ENCODE results near the gene KIF5A. TPM values are rescaled to one million over a fixed set of nuclear protein-coding genes. Genes with fewer than 3 reads are reported as not detected.
"Not testable (repeated sequence)": the region's sequence is repeated elsewhere in the genome, so short reads cannot be mapped to it uniquely, and the experiment has no call there.

The KIF5A gene
- total RNA-seq, 2 experiments from 2014 or later: 1.3 to 1.4 TPM

DNA sequence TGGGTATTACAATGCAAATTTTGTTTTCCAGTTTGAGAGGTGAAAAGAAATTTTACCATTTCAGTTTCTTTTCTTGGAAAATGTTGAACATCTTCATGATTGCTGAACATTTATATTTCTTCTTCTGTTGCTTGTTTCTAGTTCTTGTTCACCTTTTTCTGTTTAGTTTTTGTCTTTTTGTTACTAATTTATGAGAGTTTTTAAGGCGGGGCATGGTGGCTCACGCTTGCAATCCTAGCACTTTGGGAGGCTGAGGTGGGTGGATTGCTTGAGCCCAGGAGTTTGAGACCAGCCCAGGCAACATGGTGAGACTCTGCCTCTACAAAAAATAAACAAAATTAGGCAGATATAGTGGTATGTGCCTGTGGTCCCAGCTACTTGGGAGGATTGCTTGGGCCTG lies 10.7 kb downstream of the KIF5A start:
- Mint-ChIP-seq H3K27ac (no peak overlapping the region), H3K4me3 (no peak overlapping the region), H3K9me3 (ENCODE audit: low read depth) (no peaks in the 10 kb centered on the region), H3K4me1 (no peaks in the 10 kb centered on the region), H3K36me3 (ENCODE audit: low read depth) (no peaks in the 10 kb centered on the region), H3K27me3 (peaks cover 5% of the 10 kb centered on the region)
- intact Hi-C loops (cut with DNase I, micrococcal nuclease): no loop called here
- ATAC-seq (no peak), DNase-seq (no peak)
- CTCF ChIA-PET: no interaction called here
- POLR2A ChIA-PET: no interaction called here

GRCh38 chr12:57561117-57561516 lies 11.3 kb downstream of the KIF5A start:
- H3K4me3 Mint-ChIP-seq; intact Hi-C loops (cut with DNase I, micrococcal nuclease); ATAC-seq; H3K36me3 Mint-ChIP-seq (ENCODE audit: low read depth); H3K27ac Mint-ChIP-seq; H3K9me3 Mint-ChIP-seq (ENCODE audit: low read depth); POLR2A ChIA-PET; DNase-seq; H3K27me3 Mint-ChIP-seq; H3K4me1 Mint-ChIP-seq: not testable (repeated sequence)
- CTCF ChIA-PET: interaction anchor here (0.7 to 1.0 kb wide), 2 partner anchors 14 to 272 kb away, joined by 3 read pairs; no protein-coding TSS in a partner anchor

DNA sequence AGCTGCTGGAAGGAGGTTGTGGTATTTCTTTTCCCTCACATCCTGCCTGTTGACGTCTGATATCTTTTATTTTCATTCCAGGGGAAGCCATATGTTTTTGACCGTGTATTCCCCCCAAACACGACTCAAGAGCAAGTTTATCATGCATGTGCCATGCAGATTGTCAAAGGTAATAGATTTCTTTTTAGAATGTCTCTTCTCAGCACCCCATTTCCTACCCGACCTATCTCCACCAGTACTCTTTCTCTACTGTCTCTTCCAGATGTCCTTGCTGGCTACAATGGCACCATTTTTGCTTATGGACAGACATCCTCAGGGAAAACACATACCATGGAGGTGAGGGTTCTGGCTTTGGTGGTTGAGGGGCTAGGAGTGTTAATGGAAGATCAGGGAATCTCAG lies 13.5 kb downstream of the KIF5A start:
- ChIA-PET POLR2A (no interaction called here), CTCF (interaction anchor here (1.3 to 1.6 kb wide), 2 partner anchors 12 to 43 kb away, joined by 3 to 4 read pairs; no protein-coding TSS in a partner anchor)
- H3K36me3 Mint-ChIP-seq (ENCODE audit: low read depth): no peaks in the 10 kb centered on the region
- H3K27ac Mint-ChIP-seq: no peak overlapping the region
- intact Hi-C loops (cut with DNase I, micrococcal nuclease): no loop called here
- ATAC-seq (no peak), DNase-seq (no peak)
- no peaks in the 10 kb centered on the region for H3K4me1 Mint-ChIP-seq
- H3K27me3 Mint-ChIP-seq: peaks cover 5% of the 10 kb centered on the region
- H3K4me3 Mint-ChIP-seq: no peak overlapping the region
- H3K9me3 Mint-ChIP-seq (ENCODE audit: low read depth): no peaks in the 10 kb centered on the region

DNA sequence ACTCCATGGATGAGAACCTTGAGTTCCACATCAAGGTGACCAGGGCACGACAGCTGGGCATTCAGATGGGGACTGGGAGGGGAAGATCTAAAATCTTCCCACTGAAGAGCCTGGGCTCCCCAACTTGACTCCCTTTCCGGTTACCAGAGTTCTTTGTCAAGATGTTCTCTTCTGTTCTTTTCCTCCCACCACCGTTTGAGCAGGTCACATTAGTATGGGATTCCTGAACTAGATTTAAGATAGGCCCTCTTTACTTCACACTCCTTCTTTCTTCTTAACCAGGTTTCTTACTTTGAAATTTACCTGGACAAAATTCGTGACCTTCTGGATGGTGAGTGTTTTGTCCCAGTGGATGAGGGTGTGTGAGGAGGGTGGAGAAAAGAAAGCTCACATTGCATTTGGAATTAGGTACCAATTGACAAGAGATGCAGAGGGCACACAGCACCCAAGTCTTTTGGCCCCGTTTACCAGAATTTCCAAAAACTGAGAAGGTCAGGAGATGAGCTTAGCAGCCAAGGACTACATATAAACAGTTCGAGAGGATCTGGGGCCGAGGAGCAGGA lies 14.4 kb downstream of the KIF5A start:
- no peaks in the 10 kb centered on the region for H3K9me3 Mint-ChIP-seq (ENCODE audit: low read depth)
- no peak for DNase-seq
- ChIA-PET POLR2A (no interaction called here), CTCF (interaction anchor here (0.6 to 1.6 kb wide), 5 partner anchors 11 to 92 kb away, joined by 3 to 5 read pairs (median 3); no protein-coding TSS in a partner anchor)
- H3K36me3 Mint-ChIP-seq (ENCODE audit: low read depth): no peaks in the 10 kb centered on the region
- H3K4me1 Mint-ChIP-seq: no peaks in the 10 kb centered on the region
- intact Hi-C loops (cut with DNase I, micrococcal nuclease): no loop called here
- no peak overlapping the region for H3K4me3 Mint-ChIP-seq
- H3K27me3 Mint-ChIP-seq: peaks cover 5% of the 10 kb centered on the region
- no peak overlapping the region for H3K27ac Mint-ChIP-seq
- ATAC-seq: no peak

DNA sequence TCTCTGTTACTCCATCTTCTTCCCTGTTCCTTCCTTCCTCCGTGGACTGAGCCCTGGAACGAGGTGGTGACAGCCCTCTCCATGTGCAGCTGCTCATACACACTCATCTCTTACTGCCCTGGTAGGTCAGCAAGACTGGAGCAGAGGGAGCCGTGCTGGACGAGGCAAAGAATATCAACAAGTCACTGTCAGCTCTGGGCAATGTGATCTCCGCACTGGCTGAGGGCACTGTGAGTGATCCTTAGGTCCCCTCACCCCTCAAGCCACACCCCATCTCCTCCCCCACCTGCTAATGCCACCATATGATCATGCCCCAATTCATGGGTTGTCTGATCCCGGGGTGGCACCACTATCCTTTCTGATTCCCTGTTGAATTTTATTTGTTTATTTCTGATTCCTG lies 19.0 kb downstream of the KIF5A start:
- H3K4me3 Mint-ChIP-seq: no peak overlapping the region
- no peak overlapping the region for H3K27ac Mint-ChIP-seq
- H3K36me3 Mint-ChIP-seq (ENCODE audit: low read depth): no peaks in the 10 kb centered on the region
- H3K9me3 Mint-ChIP-seq (ENCODE audit: low read depth): no peaks in the 10 kb centered on the region
- CTCF ChIA-PET: no interaction called here
- DNase-seq (no peak), ATAC-seq (no peak)
- no peaks in the 10 kb centered on the region for H3K4me1 Mint-ChIP-seq
- H3K27me3 Mint-ChIP-seq: peaks cover 5% of the 10 kb centered on the region
- intact Hi-C loops (cut with DNase I, micrococcal nuclease): no loop called here
- POLR2A ChIA-PET: no interaction called here

DNA sequence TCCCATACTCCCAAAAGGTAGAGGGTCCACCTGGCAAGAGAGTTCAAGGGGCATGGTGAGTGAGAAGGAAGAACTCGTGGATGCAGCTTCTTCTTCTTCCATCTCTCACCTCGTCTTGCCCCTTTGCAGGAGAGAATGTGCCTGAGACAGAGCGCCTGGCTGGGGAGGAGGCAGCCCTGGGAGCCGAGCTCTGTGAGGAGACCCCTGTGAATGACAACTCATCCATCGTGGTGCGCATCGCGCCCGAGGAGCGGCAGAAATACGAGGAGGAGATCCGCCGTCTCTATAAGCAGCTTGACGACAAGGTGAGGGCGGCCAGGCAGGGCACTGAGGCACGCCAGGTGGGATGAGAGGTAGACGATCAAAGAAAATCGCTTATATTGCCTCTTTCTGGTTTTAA lies 20.0 kb downstream of the KIF5A start:
- ATAC-seq: no peak
- no peak overlapping the region for H3K27ac Mint-ChIP-seq
- ChIA-PET CTCF (no interaction called here), POLR2A (no interaction called here)
- intact Hi-C loops (cut with DNase I, micrococcal nuclease): no loop called here
- DNase-seq: no peak
- H3K4me1 Mint-ChIP-seq: no peaks in the 10 kb centered on the region
- H3K36me3 Mint-ChIP-seq (ENCODE audit: low read depth): no peaks in the 10 kb centered on the region
- peaks cover under 1% of the 10 kb centered on the region for H3K27me3 Mint-ChIP-seq
- no peaks in the 10 kb centered on the region for H3K9me3 Mint-ChIP-seq (ENCODE audit: low read depth)
- H3K4me3 Mint-ChIP-seq: no peak overlapping the region

DNA sequence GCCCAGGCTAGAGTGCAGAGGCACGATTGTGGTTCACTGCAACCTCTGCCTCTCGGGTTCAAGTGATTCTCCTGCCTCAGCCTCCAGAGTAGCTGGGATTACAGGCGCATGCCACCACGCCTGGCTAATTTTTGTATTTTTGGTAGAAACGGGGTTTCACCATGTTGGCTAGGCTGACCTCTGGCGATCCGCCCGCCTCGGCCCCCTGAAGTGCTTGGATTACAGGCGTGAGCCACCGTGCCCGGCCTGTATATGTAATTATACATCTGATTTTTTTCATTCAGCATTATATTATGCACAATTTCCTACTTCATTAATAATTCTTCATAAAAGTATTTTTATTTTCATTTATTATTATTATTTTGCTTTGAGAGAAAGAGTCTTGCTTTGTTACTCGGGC lies 20.6 kb downstream of the KIF5A start:
- H3K9me3 Mint-ChIP-seq (ENCODE audit: low read depth); H3K27me3 Mint-ChIP-seq; H3K4me3 Mint-ChIP-seq; H3K4me1 Mint-ChIP-seq; H3K36me3 Mint-ChIP-seq (ENCODE audit: low read depth); H3K27ac Mint-ChIP-seq; POLR2A ChIA-PET; DNase-seq; ATAC-seq; intact Hi-C loops (cut with DNase I, micrococcal nuclease): not testable (repeated sequence)
- CTCF ChIA-PET: interaction anchor here (0.8 to 1.2 kb wide), 3 partner anchors 63 to 189 kb away, joined by 3 to 9 read pairs (median 3); partner anchors contain the start of genes B4GALNT1 and GLI1

GRCh38 chr12:57571926-57572762 lies 22.3 kb downstream of the KIF5A start:
- Mint-ChIP-seq H3K4me3 (no peak overlapping the region), H3K27me3 (no peaks in the 10 kb centered on the region), H3K9me3 (ENCODE audit: low read depth) (no peaks in the 10 kb centered on the region), H3K27ac (no peak overlapping the region), H3K36me3 (ENCODE audit: low read depth) (no peaks in the 10 kb centered on the region), H3K4me1 (no peaks in the 10 kb centered on the region)
- no peak for ATAC-seq
- intact Hi-C loops (cut with DNase I, micrococcal nuclease): no loop called here
- no peak for DNase-seq
- POLR2A ChIA-PET: no interaction called here
- CTCF ChIA-PET: interaction anchor here (0.7 to 3.6 kb wide), 7 partner anchors 11 to 113 kb away, joined by 3 to 23 read pairs (median 3); partner anchors contain the start of gene GLI1

- no peaks in the 10 kb centered on the region for H3K36me3 Mint-ChIP-seq (ENCODE audit: low read depth)
- CTCF ChIA-PET: interaction anchor here (0.7 to 3.6 kb wide), 9 partner anchors 9 to 821 kb away, joined by 3 to 23 read pairs (median 3); partner anchors contain the start of gene B4GALNT1
- POLR2A ChIA-PET: no interaction called here
- H3K4me3 Mint-ChIP-seq: no peak overlapping the region
- no peaks in the 10 kb centered on the region for H3K4me1 Mint-ChIP-seq
- DNase-seq (no peak), ATAC-seq (no peak)
- H3K9me3 Mint-ChIP-seq (ENCODE audit: low read depth): no peaks in the 10 kb centered on the region
- H3K27ac Mint-ChIP-seq: no peak overlapping the region
- H3K27me3 Mint-ChIP-seq: no peaks in the 10 kb centered on the region
- intact Hi-C loops (cut with DNase I, micrococcal nuclease): no loop called here
These were observed 25.0 kb downstream of the KIF5A start for GRCh38 chr12:57574795-57575194.

DNA sequence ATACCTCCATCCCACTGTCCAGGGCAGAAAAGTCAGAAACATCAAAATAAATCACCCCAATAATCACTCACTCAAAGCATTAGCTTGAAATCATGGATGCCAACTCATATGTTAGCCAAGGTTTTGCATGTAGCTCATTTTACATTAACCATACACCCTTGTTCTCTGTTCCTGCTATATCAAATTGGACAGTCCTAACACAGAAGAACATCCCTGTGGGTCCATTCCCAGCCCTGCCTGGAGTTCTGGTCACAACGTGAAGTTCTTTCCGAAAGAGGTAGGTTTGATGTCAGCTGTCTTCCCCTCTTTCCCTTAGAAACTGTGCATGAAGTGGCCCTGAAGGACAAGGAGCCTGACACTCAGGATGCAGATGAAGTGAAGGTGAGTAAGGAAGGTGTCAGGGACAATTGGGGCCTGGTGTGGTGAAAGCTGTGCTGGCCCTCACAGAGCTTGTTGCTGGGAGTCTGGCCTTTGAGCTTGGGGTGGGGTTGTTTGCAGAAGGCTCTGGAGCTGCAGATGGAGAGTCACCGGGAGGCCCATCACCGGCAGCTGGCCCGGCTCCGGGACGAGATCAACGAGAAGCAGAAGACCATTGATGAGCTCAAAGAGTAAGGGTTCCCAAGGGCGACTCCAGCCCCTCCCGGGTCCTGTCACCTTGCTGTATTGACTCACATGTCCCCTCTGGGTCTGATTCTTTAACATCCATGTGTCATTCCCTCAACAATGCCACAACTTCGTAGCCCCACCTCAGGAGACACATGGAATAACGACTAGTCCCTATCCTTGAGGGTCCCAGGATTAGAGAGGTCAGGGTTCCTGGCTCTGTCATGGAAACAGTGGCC lies 26.1 kb downstream of the KIF5A start:
- Mint-ChIP-seq H3K4me1 (no peaks in the 10 kb centered on the region), H3K36me3 (ENCODE audit: low read depth) (no peaks in the 10 kb centered on the region)
- POLR2A ChIA-PET: no interaction called here

DNA sequence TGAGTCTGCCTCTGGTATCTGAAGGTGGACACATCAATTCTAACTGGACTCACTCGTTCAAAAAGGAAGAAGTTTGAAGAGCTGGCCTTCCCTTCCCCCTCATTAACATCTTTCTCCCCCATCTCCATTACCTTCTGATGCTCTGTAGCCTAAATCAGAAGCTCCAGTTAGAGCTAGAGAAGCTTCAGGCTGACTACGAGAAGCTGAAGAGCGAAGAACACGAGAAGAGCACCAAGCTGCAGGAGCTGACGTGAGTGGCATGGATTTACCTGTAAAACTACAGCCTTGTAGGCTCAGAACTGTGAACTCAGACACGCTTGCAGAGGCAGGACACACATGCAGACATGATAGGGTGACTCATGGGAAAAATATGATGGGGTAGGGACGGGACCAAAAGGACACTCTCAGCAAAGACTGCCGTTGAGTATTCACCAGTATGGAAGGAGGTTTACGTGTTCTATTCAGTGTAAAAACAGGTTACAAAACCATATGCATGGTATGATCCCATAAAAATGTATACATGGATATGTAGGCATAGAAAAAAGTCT lies 26.8 kb downstream of the KIF5A start:
- Mint-ChIP-seq H3K27me3 (no peaks in the 10 kb centered on the region), H3K4me3 (no peak overlapping the region), H3K36me3 (ENCODE audit: low read depth) (no peaks in the 10 kb centered on the region), H3K4me1 (no peaks in the 10 kb centered on the region), H3K9me3 (ENCODE audit: low read depth) (no peaks in the 10 kb centered on the region), H3K27ac (no peak overlapping the region)
- ChIA-PET POLR2A (no interaction called here), CTCF (interaction anchor here (0.9 to 2.1 kb wide), 2 partner anchors 9 to 57 kb away, joined by 4 to 6 read pairs; partner anchors contain the start of gene B4GALNT1)
- intact Hi-C loops (cut with DNase I, micrococcal nuclease): no loop called here
- no peak for ATAC-seq
- no peak for DNase-seq

More for the DNA sequence above, 26.1 kb downstream of the KIF5A start:
- intact Hi-C loops (cut with DNase I, micrococcal nuclease): no loop called here
- Mint-ChIP-seq H3K27me3 (no peaks in the 10 kb centered on the region), H3K4me3 (no peak overlapping the region), H3K27ac (no peak overlapping the region), H3K9me3 (ENCODE audit: low read depth) (no peaks in the 10 kb centered on the region)
- no peak for DNase-seq
- ATAC-seq: no peak
- CTCF ChIA-PET: interaction anchor here (0.6 to 3.6 kb wide), 10 partner anchors 8 to 822 kb away, joined by 3 to 23 read pairs (median 3); partner anchors contain the start of gene B4GALNT1

All from activated CD4-positive, alpha-beta T cell treated with anti-CD3 and anti-CD28 coated beads for 36 hours (primary cell).